HG03045 (cell line): Measurements from ENCODE around the gene GDI2.
"Not testable (repeated sequence)": the region's sequence is repeated elsewhere in the genome, so short reads cannot be mapped to it uniquely, and the experiment has no call there.

Source experiments
- ATAC-seq: cut with Tn5 transposase; IDR thresholded peaks from one replicate; pipeline ENCODE4 v1.9.1; 2021; ENCODE audit warnings: mild to moderate bottlenecking, moderate library complexity; ENCODE audit not compliant: unreplicated experiment

GDI2 gene

GRCh38 chr10:5788969-5789368 is 24.3 kb downstream of the GDI2 start:
- ATAC-seq, result no peak

GRCh38 chr10:5783300-5783699 is 29.9 kb downstream of the GDI2 start:
- no peak for ATAC-seq

- no peak for ATAC-seq
Observed at GRCh38 chr10:5782174-5782573, 31.1 kb downstream of the GDI2 start.

DNA sequence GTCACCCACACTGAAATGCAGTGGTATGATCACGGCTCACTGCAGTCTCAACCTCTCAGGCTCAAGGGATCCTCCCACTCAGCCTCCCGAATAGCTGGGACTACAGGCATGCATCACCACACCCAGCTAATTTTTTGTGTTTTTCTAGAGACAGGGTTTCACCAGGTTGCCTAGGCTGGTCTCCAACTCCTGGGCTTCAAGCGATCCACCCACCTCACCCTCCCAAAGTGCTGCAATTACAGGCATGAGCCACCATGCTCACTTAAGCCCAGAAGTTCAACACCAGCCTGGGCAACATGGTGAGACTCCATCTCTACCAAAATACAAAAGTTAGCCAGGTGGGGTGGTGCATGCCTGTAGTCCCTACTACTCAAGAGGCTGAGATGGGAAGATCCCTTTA is 33.5 kb downstream of the GDI2 start:
- no peak for ATAC-seq

DNA sequence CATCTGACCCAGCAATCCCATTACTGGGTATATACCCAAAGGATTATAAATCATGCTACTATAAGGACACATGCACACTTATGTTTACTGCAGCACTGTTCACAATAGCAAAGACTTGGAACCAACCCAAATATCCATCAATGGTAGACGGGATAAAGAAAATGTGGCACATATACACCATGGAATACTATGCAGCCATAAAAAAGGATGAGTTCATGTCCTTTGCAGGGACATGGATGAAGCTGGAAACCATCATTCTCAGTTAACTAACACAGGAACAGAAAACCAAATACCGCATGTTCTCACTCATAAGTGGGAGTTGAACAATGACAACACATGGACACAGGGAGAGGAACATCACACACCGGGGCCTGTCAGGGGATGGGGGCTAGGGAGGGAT is 35.5 kb downstream of the GDI2 start:
- ATAC-seq, result not testable (repeated sequence)

DNA sequence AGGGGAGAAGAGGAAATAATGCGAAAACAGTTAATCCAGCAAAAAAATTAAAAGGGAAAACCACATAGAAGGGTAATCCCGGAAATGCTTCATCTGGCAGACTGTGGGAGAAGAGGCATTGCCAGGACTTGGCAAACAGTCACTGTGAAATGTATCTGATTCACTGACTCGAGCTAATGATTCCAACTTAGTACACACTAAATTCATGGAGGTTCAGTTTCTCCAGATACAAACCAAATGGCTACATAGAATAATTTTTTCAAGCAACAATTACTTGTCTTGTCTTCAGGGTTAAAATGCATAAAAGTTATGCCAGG is 36.4 kb downstream of the GDI2 start:
- ATAC-seq, result no peak

- no peak for ATAC-seq
Observed at GRCh38 chr10:5776136-5776880, 36.9 kb downstream of the GDI2 start.

GRCh38 chr10:5775685-5776084 is 37.5 kb downstream of the GDI2 start:
- no peak for ATAC-seq

- no peak for ATAC-seq
Observed at GRCh38 chr10:5774987-5775620, 38.1 kb downstream of the GDI2 start.

DNA sequence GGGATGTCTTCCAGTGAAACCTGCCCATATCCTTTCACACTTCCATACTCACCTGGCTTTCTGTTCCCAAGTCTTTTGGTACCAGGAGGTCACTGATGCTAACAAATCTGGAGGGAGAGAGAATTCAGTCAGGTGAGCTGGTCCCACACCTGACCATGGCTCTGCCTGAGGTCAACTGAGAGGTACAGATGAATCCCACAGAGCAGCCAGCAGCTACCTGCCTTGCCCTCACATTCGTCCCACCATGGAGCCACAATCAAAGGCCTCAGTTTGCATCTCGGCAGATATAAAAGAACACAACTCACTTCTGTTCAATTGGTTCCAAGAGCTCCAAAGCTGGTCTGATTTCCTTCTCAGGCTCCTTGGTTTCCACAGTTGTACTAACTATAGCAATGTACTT is 47.0 kb downstream of the GDI2 start:
- ATAC-seq, result no peak

DNA sequence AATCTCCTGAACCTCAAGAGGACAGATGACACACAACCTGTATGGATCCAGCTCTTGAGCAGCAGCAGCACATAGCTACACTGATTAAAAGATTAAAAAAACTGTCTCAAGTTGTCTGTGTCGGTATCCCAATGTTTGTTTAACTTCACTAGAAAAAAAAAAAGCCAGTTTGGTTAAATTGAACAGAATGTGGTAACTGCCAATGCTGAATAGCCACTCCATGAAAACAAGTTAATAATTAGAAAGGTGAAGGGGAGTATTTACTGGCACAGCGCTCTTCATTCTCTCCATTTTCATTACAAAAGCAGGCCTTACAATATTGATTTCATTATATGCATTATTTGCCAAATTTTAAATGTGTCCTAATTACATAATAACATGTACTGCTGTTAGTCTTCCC is 47.6 kb downstream of the GDI2 start:
- no peak for ATAC-seq

GRCh38 chr10:5764422-5765297 is 48.6 kb downstream of the GDI2 start:
- no peak for ATAC-seq

- no peak for ATAC-seq
Observed at GRCh38 chr10:5762531-5762930, 50.7 kb downstream of the GDI2 start.

DNA sequence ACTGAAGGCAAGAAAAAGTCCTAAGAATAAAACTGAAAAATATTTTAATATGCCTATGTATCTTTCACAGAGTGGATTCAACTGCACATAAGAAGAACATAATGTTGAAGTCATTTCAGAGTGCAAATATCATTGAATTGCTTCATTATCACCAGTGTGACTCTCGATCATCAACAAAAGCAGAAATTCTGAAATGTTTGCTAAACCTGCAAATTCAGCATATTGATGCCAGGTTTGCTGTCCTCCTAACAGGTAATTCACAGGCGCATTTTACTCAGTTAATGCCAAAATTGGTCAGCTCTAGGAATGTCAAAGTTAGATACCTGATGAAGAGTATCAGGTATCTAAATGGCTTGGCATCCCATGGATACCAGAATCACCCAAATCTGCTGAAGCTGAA is 52.0 kb downstream of the GDI2 start:
- ATAC-seq, result no peak

DNA sequence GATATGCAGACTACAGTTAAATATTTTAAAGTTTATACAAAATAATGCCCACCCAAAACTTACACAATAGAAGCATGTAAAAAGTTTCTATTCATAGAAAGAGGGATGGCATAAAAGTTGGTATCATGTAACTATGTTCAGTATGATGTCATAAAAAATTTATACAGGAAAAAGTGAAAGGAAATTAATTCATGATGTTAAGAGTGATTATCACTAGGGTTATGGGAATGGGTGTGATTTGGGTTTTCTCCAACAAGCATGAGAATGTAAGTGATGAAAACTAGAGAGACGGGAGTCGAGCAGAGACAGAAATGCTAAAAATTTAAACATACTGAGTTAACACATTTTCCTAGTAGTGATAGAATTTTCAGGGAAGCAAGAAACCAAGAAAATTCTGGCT is 52.7 kb downstream of the GDI2 start:
- no peak for ATAC-seq

- no peak for ATAC-seq
Observed at GRCh38 chr10:5758927-5759326, 54.3 kb downstream of the GDI2 start.

DNA sequence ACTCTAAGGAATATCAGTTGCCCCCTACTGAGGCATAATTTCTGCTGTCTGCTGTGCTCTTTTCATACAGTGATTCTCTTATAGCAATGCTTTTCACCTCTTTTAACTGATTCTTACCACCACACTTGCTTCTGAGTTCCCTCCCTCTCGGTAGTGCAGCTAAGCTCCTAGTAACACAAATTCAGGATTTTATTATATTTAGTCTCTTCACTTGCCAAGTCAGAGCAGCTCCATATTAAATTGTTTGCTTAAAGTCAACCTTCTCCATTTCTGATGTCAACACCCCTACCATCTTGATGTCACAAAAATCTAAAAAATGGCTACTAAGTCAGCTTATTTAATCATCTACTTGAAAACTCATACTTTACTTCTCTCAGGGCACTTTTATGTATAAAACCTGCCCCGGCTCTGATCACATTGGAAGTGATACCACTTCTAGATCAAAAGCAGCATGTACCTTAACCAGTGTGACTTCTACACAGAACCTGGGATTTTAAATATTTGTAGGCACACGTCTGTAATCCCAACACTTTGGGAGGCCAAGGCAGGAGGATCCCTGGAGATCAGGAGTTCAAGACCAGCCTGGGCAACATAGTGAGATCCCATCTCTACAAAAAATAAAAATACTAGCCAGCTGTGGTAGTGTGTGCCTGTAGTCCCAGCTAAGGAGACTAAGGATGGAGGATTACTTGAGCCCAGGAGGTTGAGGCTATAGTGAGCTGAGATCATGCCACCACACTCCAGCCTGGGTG is 55.3 kb downstream of the GDI2 start:
- no peak for ATAC-seq

DNA sequence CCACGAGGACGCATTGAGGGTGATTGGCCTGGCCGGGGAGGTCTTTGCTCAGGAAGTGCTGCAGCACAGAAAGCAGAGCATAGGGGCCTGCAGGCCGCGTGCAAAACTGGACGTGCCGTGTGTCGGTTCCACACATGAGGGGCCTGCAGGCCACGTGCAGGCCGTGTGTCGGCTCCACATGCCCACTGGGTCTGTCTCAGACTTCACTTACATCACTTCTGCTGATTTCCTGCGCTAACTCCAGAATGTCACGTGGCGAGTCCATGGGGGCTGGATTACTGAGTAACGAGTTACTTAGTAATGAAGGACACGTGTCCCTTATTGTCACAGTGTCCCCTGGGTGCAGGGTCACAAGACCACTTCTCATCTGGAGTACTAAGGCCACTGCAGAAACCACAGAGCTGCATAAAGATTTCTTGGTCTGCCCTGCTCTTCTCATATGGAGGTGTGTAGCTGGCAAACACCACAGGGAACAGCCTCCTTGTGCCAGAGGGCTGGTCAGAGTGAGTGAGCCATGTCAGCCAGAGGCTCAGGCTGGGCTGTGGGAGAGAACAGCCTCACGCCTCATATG is 60.8 kb downstream of the GDI2 start:
- ATAC-seq, result no peak

- ATAC-seq, result no peak
Observed at GRCh38 chr10:5751601-5752253, 61.5 kb downstream of the GDI2 start.

GRCh38 chr10:5748394-5748803 is 64.8 kb downstream of the GDI2 start:
- no peak for ATAC-seq
